ENCODE data around the gene SERPINA10.

DNA sequence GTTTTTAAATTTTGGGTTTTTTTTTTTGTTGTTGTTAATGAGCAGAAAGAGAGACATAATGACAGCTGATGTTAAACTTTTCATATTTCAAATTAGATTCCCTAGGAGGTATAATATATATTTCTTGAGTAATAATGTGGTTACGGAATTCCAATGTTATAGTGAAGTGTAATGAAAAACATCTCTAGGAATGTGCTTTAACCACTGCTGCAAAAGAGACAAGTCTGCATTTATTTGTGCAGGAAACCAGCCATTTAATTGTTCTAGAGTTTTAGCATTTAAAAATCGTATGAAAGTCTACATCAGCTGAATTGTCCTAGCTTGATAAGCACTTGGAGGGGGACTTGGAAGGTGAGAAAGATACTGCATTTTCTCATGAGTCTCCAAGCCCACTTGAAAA lies 14.3 kb downstream of the SERPINA10 start:
- no peak for TF ChIP-seq POLR2A (IDR thresholded peaks at IDR 0.05)
- TF ChIP-seq, protein P1, sequence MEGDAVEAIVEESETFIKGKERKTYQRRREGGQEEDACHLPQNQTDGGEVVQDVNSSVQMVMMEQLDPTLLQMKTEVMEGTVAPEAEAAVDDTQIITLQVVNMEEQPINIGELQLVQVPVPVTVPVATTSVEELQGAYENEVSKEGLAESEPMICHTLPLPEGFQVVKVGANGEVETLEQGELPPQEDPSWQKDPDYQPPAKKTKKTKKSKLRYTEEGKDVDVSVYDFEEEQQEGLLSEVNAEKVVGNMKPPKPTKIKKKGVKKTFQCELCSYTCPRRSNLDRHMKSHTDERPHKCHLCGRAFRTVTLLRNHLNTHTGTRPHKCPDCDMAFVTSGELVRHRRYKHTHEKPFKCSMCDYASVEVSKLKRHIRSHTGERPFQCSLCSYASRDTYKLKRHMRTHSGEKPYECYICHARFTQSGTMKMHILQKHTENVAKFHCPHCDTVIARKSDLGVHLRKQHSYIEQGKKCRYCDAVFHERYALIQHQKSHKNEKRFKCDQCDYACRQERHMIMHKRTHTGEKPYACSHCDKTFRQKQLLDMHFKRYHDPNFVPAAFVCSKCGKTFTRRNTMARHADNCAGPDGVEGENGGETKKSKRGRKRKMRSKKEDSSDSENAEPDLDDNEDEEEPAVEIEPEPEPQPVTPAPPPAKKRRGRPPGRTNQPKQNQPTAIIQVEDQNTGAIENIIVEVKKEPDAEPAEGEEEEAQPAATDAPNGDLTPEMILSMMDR (IDR thresholded peaks at IDR 0.05 in 4 of 5, conservative IDR thresholded peaks at IDR 0.05 in 1 of 5), result no peak
